HG03159 (cell line): ENCODE data around the gene MEGF8.
A peak's percentile ranks its signal among the peaks of the same experiment; 100 is the strongest.

Experiments used
- ATAC-seq: cut with Tn5 transposase; IDR thresholded peaks from one replicate; pipeline ENCODE4 v1.9.1; 2021; ENCODE audit warnings: mild to moderate bottlenecking, moderate library complexity; ENCODE audit not compliant: unreplicated experiment

MEGF8 gene

DNA sequence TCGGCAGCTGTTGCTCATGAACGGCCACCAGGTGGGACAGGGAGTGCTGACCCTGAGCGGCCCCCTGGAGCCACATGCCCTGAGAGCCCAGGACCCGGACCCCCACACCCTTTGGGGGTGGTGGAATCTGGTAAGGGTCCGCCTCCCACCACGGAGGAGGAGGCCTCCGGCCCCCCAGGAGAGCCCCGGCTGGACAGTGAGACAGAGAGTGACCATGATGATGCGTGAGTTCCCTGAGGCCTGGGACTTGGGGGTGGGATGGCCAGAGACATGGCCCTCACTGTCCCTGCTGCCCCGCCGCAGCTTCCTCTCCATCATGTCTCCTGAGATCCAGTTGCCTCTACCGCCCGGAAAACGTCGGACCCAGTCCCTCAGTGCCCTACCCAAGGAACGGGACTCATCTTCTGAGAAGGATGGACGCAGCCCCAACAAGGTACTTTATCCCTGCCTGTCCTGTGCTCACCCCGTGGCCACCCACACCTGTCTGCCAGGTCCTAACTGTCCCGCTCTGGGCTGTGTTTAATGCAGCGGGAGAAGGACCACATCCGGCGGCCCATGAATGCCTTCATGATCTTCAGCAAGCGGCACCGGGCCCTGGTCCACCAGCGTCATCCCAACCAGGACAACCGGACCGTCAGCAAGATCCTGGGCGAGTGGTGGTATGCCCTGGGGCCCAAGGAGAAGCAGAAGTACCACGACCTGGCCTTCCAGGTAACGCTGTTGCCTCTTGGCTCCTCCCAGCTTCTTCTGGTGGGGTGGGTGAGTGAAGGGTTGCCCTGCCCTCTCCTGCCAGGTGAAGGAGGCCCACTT, 38.2 kb upstream of the MEGF8 start:
- ATAC-seq, result no peak

DNA sequence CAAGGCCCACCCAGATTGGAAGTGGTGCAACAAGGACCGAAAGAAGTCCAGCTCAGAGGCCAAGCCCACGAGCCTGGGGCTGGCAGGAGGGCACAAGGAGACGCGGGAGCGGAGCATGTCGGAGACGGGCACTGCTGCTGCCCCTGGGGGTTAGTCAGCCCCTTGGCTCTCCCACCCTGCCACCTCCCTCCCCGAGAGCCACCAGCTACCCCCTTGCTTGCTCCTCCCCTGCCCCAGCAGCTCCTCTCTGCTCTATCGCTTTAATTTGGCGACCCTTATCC, 37.7 kb upstream of the MEGF8 start:
- no peak for ATAC-seq

DNA sequence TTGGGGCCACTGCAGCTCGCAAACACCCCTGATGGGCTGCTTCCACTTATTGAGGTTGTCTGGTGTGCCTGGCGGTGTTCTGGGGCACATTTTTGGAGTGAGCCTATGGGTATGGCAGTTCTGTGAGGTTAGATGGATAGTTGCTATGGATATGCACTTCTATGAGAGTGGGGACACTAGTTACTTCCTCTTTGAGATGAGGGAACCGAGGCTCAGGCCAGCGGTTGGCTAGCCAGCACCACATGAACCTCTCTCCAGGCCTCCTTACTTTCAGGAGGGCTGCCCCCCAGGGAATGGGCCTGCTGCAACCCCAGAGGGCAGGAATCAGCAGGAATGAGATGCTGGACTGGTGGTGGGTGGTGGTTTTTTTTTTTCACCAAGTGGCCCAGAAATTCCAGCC, 37.0 kb upstream of the MEGF8 start:
- ATAC-seq, result no peak

DNA sequence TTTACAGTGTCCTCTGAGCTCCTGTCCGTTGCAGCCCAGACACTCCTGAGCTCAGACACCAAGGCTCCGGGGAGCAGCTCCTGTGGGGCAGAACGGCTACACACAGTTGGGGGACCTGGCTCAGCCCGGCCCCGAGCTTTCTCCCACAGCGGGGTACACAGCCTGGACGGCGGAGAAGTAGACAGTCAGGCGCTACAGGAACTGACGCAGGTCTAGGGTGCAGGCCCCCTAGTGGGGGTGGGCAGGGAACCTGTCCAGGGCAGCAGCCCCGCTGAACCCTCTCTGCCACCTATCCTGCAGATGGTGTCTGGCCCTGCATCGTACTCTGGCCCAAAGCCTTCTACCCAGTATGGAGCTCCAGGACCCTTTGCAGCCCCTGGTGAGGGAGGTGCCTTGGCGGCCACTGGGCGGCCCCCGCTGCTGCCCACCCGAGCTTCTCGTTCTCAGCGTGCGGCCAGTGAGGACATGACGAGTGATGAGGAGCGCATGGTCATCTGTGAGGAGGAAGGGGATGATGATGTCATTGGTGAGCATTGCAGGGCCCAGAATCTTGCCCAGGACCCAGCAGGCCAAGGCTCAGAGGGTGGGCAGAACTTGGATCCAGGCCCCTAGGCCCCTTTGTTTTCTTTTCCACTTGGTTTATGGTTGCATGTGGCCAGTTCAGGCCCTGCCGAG, 36.4 kb upstream of the MEGF8 start:
- no peak for ATAC-seq

DNA sequence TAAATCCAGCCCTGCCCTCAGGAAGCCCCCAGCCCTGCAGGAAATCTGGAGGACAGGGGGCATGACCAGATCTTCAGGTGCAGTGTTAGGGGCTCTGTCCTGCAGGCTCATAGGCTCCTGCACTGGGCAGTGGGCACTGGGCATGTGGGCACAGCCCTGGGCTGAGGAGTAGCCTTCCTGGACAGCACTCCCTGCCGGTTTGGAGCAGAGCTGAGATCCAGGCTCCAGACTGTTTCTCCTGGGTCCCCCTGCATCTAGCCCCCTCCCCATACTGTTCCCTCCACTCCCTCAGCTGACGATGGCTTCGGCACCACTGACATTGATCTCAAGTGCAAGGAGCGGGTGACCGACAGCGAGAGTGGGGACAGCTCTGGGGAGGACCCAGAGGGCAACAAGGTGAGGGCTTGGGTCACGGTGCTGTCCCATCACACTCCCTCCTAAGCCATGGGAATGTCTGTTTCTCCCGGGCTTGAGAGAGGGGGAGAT, 35.8 kb upstream of the MEGF8 start:
- ATAC-seq, result no peak

DNA sequence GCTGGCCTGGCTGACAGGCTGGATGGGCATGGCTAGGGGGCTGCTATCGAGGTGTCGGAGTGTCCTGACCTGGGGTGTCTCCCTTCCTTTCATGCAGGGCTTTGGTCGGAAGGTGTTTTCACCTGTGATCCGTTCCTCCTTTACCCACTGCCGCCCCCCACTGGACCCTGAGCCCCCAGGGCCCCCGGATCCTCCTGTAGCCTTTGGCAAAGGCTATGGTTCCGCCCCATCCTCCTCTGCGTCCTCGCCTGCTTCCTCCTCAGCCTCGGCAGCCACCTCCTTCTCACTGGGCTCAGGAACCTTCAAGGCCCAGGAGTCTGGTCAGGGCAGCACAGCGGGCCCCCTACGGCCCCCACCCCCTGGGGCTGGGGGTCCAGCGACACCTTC, 35.3 kb upstream of the MEGF8 start:
- no peak for ATAC-seq

DNA sequence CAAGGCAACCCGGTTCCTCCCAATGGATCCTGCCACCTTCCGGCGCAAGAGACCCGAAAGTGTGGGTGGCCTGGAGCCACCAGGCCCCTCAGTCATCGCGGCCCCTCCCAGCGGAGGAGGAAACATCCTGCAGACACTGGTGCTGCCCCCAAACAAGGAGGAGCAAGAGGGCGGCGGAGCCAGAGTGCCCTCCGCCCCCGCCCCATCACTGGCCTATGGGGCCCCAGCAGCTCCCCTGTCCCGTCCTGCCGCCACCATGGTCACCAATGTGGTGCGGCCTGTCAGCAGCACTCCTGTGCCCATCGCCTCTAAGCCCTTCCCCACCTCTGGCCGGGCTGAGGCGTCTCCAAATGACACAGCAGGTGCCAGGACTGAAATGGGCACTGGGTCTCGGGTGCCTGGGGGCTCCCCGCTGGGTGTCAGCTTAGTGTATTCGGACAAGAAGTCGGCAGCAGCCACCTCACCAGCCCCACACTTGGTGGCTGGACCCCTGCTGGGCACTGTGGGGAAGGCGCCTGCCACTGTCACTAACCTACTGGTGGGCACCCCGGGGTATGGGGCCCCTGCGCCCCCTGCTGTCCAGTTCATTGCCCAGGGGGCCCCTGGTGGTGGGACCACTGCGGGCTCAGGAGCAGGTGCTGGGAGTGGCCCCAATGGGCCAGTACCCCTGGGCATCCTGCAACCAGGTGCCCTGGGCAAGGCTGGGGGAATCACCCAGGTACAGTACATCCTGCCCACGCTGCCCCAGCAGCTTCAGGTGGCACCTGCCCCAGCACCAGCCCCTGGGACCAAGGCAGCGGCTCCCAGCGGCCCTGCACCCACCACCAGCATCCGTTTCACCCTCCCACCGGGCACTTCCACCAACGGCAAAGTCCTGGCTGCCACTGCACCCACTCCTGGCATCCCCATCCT, 34.7 kb upstream of the MEGF8 start:
- no peak for ATAC-seq

DNA sequence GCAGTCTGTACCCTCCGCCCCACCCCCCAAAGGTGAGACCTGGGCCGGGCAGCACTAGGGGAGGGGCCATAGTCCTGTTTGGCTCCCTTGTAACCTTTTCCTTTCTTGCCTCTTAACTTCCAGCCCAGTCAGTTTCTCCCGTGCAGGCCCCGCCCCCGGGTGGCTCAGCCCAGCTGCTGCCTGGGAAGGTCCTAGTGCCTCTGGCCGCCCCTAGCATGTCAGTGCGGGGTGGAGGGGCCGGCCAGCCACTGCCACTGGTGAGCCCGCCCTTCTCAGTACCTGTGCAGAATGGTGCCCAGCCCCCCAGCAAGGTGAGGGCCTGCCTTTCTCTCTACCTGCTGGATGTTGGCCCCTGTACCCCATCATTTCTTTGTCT, 34.0 kb upstream of the MEGF8 start:
- no peak for ATAC-seq

DNA sequence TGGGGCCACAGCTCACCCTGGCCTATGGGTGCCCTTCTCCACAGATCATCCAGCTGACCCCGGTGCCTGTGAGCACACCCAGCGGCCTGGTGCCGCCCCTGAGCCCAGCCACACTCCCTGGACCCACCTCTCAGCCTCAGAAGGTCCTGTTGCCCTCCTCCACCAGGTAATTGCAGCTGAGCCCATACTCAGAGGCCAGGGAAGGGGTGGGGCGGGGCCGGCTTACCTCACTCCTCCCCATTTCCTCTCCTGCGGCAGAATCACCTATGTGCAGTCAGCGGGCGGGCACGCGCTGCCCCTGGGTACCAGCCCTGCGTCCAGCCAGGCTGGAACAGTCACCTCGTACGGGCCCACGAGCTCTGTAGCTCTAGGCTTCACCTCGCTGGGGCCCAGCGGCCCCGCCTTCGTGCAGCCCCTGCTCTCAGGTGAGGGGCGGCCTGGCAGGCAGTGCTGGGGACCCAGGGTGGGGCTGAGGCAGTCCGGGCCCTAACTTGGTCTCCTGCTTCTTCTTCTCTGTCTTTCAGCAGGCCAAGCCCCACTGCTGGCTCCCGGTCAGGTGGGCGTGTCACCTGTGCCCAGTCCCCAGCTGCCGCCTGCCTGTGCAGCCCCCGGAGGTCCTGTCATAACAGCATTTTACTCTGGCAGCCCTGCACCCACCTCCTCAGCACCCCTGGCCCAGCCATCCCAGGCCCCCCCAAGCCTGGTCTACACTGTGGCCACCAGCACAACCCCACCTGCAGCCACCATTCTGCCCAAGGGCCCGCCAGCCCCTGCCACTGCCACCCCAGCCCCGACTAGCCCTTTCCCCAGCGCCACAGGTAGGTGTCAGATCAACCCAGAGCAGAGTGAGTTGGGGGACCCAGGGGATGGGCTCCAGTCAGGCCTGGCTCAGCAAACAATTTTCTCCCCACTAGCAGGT, 33.1 kb upstream of the MEGF8 start:
- no peak for ATAC-seq

DNA sequence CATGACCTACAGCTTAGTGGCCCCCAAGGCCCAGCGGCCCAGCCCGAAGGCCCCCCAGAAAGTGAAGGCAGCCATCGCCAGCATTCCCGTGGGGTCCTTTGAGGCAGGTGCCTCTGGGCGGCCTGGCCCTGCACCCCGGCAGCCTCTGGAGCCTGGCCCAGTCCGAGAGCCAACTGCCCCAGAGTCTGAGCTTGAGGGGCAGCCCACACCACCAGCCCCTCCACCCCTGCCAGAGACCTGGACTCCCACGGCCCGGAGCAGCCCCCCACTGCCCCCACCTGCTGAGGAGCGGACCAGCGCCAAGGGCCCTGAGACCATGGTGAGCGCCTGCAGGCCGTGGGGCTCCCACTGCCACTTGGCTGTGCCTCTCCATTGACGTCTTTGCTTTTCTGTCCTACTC, 32.5 kb upstream of the MEGF8 start:
- no peak for ATAC-seq

DNA sequence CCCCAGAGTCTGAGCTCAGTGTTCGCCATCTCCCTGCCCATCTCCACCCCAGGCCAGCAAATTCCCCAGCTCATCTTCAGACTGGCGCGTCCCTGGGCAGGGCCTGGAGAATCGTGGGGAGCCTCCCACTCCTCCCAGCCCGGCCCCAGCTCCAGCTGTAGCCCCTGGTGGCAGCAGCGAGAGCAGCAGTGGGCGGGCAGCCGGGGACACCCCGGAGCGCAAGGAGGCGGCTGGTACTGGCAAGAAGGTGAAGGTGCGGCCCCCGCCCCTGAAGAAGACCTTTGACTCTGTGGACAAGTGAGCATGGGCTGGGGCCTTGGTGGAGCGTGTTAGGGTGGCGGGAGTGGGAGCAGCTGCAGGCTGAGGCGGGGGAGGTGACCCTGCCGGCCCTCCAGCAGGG, 31.9 kb upstream of the MEGF8 start:
- ATAC-seq, result no peak

DNA sequence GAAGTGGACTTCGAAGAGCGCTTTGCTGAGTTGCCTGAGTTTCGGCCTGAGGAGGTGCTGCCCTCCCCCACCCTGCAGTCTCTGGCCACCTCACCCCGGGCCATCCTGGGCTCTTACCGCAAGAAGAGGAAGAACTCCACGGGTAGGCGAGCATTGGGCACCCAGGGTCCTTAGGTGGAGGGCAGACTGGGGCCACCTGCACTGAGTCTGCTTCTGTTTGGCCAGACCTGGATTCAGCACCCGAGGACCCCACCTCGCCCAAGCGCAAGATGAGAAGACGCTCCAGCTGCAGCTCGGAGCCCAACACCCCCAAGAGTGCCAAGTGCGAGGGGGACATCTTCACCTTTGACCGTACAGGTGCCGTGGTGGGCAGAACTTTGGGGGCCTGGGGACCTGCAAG, 31.5 kb upstream of the MEGF8 start:
- ATAC-seq, result no peak

DNA sequence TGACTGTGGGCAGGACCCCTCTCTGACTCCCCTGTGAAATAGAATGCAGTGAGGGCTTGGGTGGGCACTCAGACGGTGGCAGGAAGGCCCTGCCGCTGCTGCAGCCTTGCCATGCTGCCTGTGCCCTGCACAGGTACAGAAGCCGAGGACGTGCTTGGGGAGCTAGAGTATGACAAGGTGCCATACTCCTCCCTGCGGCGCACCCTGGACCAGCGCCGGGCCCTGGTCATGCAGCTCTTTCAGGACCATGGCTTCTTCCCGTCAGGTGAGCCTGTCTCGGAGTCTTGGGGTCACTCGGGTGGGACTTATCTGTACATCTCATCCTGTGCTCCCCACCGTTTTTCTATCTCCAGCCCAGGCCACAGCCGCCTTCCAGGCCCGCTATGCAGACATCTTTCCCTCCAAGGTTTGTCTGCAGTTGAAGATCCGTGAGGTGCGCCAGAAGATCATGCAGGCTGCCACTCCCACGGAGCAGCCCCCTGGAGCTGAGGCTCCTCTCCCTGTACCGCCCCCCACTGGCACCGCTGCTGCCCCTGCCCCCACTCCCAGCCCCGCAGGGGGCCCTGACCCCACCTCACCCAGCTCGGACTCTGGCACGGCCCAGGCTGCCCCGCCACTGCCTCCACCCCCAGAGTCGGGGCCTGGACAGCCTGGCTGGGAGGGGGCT, 30.8 kb upstream of the MEGF8 start:
- ATAC-seq, result no peak

DNA sequence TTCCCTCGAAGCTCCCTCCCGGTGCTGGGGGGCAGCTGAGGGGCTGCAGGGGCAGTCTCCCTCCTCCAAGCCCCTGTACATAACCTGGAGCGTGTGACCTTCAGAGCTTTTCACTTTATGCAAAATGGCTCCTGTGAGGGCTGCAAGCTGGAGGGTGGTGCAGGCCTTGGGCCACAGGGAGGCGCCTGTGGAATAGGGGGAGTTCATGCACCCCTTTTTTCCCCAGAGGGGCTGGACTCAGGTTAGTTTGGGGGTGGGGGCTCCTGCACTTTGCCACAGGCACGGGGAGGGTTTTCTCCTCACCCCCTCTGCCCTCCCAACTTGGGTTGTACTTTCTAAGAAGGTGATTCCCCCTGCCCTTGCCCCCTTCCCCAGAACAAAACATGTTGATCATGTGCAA, 30.1 kb upstream of the MEGF8 start:
- ATAC-seq, result no peak

DNA sequence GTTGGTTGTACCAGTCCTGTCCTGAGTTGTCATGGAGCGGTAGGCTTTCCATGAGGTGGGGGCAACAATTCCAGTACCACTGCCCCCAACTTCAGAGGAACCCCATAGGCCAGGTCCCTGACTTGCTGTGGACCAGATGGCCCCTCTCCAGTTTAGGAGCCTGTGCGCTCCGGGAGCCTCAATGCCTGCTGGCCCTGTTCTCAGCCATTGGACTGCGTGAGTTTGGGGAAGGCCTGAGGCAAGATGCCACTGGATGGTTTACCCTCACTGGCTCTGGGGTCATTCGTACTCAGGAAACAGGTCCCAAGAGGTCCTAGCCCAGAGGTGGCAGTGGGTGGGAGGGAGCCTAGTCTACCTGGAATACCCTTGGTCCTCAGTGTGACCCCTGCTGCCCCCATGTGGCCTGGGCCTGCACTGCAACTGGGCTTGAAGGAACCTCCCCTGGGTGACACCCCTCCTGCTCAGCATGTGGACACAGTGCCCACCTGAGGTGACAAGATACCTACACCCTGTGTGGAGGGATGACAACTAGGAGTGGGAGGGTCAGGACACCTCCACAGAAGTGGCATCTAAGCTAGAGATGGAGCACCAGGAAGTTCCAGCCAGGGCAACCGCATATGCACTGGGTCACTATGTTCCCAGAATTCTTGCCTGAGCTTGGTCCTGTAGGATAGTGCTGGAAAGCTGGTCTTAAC, 29.5 kb upstream of the MEGF8 start:
- ATAC-seq, result peak; percentile 56

DNA sequence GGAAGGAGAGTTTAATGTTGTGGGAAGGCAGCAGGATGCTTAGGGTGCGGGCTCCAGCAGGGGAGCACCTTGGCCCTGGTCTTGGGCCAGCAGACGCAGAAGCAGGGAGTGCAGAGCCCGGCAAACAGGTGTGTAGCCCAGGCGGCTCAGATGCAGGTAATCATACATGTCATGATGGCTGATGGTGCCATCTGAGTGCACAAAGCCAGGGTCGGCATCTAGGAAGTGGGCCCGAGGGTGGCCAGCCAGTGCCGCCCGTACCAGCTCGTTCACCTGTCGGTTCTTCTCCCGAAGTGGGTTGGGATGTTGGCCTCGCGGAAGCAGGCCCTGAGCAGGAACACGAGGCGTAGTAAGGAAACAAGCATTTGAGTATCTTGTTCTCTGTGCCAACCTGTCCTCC, 28.4 kb upstream of the MEGF8 start:
- no peak for ATAC-seq

DNA sequence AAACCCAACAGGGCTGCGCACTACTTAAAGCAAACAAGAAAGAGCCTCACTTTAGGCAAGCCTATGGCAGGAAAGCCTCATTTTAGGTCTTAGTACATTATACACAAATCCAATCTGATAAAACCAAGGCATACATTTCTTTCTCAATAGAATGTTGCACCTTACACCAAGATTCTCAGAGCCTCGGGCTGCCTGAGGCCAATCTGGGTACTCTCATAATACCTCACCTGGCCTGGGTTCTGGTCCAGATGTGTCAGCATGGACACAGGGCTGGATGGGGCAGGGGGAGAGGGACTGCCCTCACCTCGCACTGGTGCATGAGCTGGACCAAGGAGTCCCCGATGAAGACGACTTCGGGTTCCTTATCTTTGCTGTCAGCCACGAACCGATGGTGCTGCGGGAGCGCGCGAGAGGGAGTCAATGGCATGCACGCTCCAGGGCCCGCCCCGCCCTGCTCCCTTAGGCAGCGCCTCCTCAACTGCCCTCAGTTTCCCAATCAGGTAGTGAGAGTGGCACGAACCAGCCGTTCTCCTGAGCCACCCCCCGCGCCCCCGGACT, 23.7 kb upstream of the MEGF8 start, which contains the start of gene PRR19:
TSS of gene PRR19 (plus strand) at position 487 of the 558 bp plus-strand sequence. CDS start 7,453 bp downstream, outside the sequence.
- no peak for ATAC-seq

DNA sequence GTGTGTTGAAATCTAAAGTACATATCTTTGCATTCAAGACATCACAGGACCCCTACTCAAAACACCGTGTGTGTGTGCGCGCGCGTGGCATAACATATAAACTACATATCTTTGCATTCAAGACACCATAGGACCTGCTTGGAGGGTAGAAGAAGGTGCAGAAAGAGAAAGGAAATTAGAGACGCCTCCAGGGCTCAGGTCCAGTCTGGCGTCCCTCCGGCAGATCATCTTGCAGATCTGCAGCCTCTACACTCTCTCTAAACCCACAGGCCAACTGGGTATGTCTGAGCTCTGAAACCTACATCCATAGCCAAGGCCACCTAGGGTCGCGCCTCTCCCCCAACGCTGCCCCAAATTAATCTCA, 22.4 kb upstream of the MEGF8 start:
- ATAC-seq, result no peak

DNA sequence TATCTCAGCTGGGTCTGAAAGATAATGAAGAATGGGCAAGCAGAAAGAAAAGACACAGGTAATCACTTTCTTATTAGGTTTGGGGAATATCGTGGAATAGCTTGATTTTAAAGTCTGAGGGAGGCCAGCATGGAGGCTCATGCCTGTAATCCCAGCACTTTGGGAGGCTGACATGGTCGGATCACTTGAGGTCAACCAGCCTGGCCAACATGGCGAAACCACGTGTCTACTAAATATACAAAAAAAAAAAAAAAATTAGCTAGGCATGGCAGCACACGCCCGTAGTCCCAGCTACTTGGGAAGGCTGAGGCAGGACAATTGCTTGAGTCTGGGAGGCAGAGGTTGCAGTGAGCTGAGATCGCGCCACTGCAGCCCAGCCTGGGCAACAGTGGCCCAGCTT, 21.6 kb upstream of the MEGF8 start:
- no peak for ATAC-seq
